HL-60 (cell line): Measurements from ENCODE around the gene ZNF469.

Experiments used
- DNase-seq, 2 experiments: peaks; one replicate each; pipeline ENCODE4 v3.0.0-alpha.2; 2010 to 2020; ENCODE audit warnings: low read depth in 1 of 2, low spot score in 1 of 2
- H3K27ac ChIP-seq: fragments of 250-450 bp; sonication (Bioruptor Pico); replicated peaks from 2 replicates; pipeline ENCODE4 v1.5.1; 2020; ENCODE audit warnings: mild to moderate bottlenecking, moderate library complexity
- H3K27me3 ChIP-seq: fragments of 250-450 bp; sonication (Bioruptor Pico); 2 replicates; pipeline ENCODE4 v1.5.1; 2021; ENCODE audit warnings: mild to moderate bottlenecking, moderate library complexity; ENCODE audit not compliant: insufficient read depth, poor library complexity, severe bottlenecking
- H3K4me3 ChIP-seq: replicated peaks from 2 replicates; pipeline ENCODE4 v1.5.1; 2011; ENCODE audit warnings: mild to moderate bottlenecking, control low read depth, low read length; ENCODE audit not compliant: insufficient read depth
- CTCF ChIP-seq: IDR thresholded peaks from one replicate; pipeline ENCODE4 v1.5.1; 2011; ENCODE audit warnings: low read length, control low read depth, inconsistent platforms; ENCODE audit not compliant: insufficient read depth
- GABPA ChIP-seq: IDR thresholded peaks from 2 replicates; pipeline ENCODE4 v1.6.1; 2012; ENCODE audit warnings: low read depth
- POLR2AphosphoS5 ChIP-seq: IDR thresholded peaks from 2 replicates; pipeline ENCODE4 v1.6.1; 2012; ENCODE audit warnings: low read depth
- REST ChIP-seq: IDR thresholded peaks from 2 replicates; pipeline ENCODE4 v1.6.1; 2012; ENCODE audit warnings: low read depth; ENCODE audit not compliant: insufficient replicate concordance
- SPI1 ChIP-seq: IDR thresholded peaks from 2 replicates; pipeline ENCODE4 v1.6.1; 2012; ENCODE audit warnings: low read depth, mild to moderate bottlenecking, borderline replicate concordance

The ZNF469 gene

GRCh38 chr16:88398874-88399178 is 16.1 kb downstream of the ZNF469 start:
- no peak overlapping the region for H3K27ac ChIP-seq
- no peak overlapping the region for H3K4me3 ChIP-seq
- no peak for DNase-seq
- TF ChIP-seq REST (no peak), CTCF (no peak), POLR2AphosphoS5 (no peak), SPI1 (no peak), GABPA (no peak)
- H3K27me3 ChIP-seq, result no peaks in the 10 kb centered on the region

DNA sequence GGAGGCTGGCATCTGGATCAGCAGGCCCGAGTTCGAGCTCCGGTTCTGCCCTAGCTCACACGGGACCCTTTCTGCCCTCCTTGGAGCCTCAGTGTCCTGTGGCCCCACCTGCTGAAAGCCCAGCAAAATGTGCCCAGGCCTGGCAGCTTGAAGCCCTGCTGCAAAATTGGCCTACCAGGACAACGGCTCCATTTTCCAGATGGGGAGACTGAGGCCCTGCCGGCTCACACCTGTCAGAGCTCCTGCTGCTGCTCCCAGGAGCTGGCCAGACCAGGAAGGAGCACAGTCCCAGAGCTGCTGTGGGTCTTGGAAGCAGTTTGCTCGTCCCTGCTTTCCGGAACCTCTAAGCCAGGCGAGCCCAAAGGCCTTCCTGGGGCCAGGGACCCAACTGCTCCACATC is 17.4 kb downstream of the ZNF469 start:
- Histone ChIP-seq H3K4me3 (no peak overlapping the region), H3K27ac (no peak overlapping the region), H3K27me3 (no peaks in the 10 kb centered on the region)
- no peak for DNase-seq
- TF ChIP-seq GABPA (no peak), CTCF (no peak), SPI1 (no peak), REST (no peak), POLR2AphosphoS5 (no peak)

GRCh38 chr16:88401604-88402246 is 19.0 kb downstream of the ZNF469 start:
- H3K27me3 ChIP-seq, result no peaks in the 10 kb centered on the region
- TF ChIP-seq POLR2AphosphoS5 (no peak), SPI1 (no peak), CTCF (no peak), GABPA (no peak), REST (no peak)

More at GRCh38 chr16:88401604-88402246, 19.0 kb downstream of the ZNF469 start:
- Histone ChIP-seq H3K4me3 (no peak overlapping the region), H3K27ac (no peak overlapping the region)
- no peak for DNase-seq
